Tibial nerve (tissue), 3 donors: ENCODE results near the gene DDX3X.

Source experiments
- CTCF ChIP-seq, 5 experiments: fragments of 200-600 bp in 3 of 5; fragments of 450-650 bp in 2 of 5; sonication (generic) in 3 of 5; IDR thresholded peaks; one replicate each; pipeline ENCODE4 v1.5.1; 2016 to 2019; ENCODE audit warnings: antibody characterized with exemption in 5 of 5, mild to moderate bottlenecking in 3 of 5, moderate library complexity in 2 of 5
- POLR2A ChIP-seq, 2 donors: fragments of 450-650 bp; IDR thresholded peaks; one replicate each; pipeline ENCODE4 v1.6.1; 2017; ENCODE audit warnings: antibody characterized with exemption in 2 of 2, mild to moderate bottlenecking in 2 of 2, moderate library complexity in 2 of 2

DNA sequence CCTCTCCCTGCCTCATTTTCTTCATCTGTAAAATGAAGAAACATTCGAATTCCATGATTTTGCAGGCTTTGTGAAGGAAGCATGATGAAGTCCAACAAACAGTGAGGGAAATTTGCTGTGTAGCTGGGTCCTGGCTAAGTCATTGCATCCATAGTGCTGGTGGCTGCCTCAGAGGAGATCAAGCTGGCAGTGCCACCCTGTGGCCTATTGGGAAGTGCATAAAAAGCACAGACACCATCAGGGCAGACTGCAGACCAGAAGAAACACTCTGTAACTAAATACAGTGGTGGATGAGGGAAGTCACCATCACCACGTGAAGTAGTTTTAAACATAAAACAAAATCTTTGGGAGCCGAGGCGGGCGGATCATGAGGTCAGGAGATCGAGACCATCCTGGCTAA, 40.7 kb upstream of the DDX3X start:
- TF ChIP-seq POLR2A (IDR thresholded peaks at IDR 0.05) (no peak), CTCF (IDR thresholded peaks at IDR 0.05) (no peak)
